ENCODE results near the gene CHN1.

CHN1 gene

DNA sequence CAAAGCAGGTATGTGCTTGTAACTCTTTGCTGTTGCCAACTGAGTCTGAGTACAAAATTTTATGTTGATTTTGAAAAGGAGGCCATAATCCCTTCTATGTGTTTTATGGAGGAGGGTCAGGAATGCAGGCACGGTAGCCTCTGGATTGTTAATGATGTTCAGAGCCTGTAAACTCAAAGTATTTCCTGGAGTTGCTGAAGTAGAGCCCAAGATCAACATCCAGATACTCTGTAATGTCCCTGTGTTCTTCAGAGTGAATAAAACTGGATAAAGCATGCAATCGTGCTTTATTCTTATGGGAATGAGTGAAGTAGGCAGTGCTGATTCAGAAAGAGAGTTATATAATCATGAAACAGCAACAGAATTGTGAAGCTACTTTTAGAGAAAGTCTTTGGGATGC, 179.1 kb downstream of the CHN1 start:
- Histone ChIP-seq H3K27ac (ENCODE audit: low read depth, low read length) (no peak overlapping the region), H3K9ac (ENCODE audit: low read depth, low read length) (no peak overlapping the region), H3K4me3 (ENCODE audit: low read depth, low read length) (no peak overlapping the region), H3K27me3 (ENCODE audit: control insufficient read depth, insufficient read depth, low read length) (no peaks in the 10 kb centered on the region), H3K9me3 (ENCODE audit: control insufficient read depth, insufficient read depth, low read length) (no peaks in the 10 kb centered on the region), H3K4me1 (ENCODE audit: control insufficient read depth, insufficient read depth, low read length) (peaks cover 38% of the 10 kb centered on the region), H3K36me3 (ENCODE audit: control insufficient read depth, insufficient read depth, low read length) (peaks cover 23% of the 10 kb centered on the region)

DNA sequence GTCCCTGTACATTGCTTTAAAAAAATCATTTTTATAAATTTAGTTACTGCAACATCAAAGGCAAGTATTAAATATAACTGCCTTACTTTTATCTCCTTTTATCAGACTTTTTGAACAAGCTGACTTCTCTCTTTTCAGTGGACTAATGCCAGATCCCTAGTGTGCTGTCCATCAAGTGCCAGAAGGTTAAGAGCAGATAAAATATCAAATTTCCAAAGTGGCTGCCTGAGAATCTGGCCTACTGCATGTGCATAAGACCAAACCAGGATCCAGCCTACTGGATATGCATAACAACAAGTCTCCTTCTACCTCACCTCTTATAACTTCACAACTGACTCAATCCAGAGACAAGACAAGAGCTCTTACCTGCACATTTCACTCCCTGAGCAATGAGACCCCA, 181.1 kb downstream of the CHN1 start:
- H3K9ac ChIP-seq (ENCODE audit: low read depth, low read length): no peak overlapping the region
- H3K36me3 ChIP-seq (ENCODE audit: control insufficient read depth, insufficient read depth, low read length): peaks cover 31% of the 10 kb centered on the region
- H3K27me3 ChIP-seq (ENCODE audit: control insufficient read depth, insufficient read depth, low read length): no peaks in the 10 kb centered on the region

DNA sequence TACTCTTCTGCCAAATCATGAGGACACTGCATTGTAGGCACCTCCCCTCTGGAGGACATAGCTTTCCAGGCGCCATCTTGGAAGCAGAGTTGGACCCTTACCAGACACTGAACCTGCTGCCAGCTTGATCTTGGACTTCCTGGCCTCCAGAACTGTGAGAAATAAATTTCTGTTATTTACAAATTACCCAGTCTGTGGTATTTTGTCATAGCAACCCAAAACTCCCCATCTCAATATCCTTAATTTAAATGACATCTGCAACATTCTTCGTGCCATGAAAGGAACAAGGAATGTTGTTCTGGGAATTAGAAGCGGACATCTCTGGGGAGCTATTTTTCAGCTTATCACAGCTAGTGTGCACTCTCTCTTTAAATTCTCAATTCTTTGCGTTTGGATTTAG, 183.6 kb downstream of the CHN1 start:
- no peak overlapping the region for H3K9ac ChIP-seq (ENCODE audit: low read depth, low read length)
- peaks cover 22% of the 10 kb centered on the region for H3K4me1 ChIP-seq (ENCODE audit: control insufficient read depth, insufficient read depth, low read length)
- no peak overlapping the region for H3K27ac ChIP-seq (ENCODE audit: low read depth, low read length)
- H3K27me3 ChIP-seq (ENCODE audit: control insufficient read depth, insufficient read depth, low read length): no peaks in the 10 kb centered on the region
- H3K4me3 ChIP-seq (ENCODE audit: low read depth, low read length): no peak overlapping the region
- H3K9me3 ChIP-seq (ENCODE audit: control insufficient read depth, insufficient read depth, low read length): no peaks in the 10 kb centered on the region
- peaks cover 31% of the 10 kb centered on the region for H3K36me3 ChIP-seq (ENCODE audit: control insufficient read depth, insufficient read depth, low read length)

More for the DNA sequence above, 181.1 kb downstream of the CHN1 start:
- Histone ChIP-seq H3K9me3 (ENCODE audit: control insufficient read depth, insufficient read depth, low read length) (no peaks in the 10 kb centered on the region), H3K4me1 (ENCODE audit: control insufficient read depth, insufficient read depth, low read length) (peaks cover 38% of the 10 kb centered on the region), H3K27ac (ENCODE audit: low read depth, low read length) (no peak overlapping the region), H3K4me3 (ENCODE audit: low read depth, low read length) (no peak overlapping the region)

DNA sequence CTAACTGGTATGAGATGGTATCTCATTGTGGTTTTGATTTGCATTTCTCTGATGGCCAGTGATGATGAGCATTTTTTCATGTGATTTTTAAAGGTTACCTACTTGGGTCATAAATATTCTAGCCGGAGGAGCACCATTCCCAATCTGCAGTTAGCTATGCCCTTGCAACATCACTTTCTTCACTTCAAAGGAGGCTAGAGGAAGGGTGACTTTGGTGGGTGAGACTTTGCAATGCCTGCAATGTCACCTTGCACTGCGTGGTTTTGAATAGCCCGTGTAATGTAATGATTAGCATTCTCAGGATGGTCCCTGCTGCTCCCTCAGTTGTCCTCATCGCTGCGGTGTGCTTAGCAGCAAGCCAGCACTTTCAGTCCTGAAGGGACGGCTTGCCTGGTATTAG, 184.8 kb downstream of the CHN1 start:
- Histone ChIP-seq H3K4me1 (ENCODE audit: control insufficient read depth, insufficient read depth, low read length) (peaks cover 9% of the 10 kb centered on the region; the same call in 1 of the 2 replicates), H3K36me3 (ENCODE audit: control insufficient read depth, insufficient read depth, low read length) (peaks cover 31% of the 10 kb centered on the region), H3K27me3 (ENCODE audit: control insufficient read depth, insufficient read depth, low read length) (no peaks in the 10 kb centered on the region), H3K27ac (ENCODE audit: low read depth, low read length) (no peak overlapping the region), H3K9me3 (ENCODE audit: control insufficient read depth, insufficient read depth, low read length) (no peaks in the 10 kb centered on the region), H3K9ac (ENCODE audit: low read depth, low read length) (no peak overlapping the region), H3K4me3 (ENCODE audit: low read depth, low read length) (no peak overlapping the region)

DNA sequence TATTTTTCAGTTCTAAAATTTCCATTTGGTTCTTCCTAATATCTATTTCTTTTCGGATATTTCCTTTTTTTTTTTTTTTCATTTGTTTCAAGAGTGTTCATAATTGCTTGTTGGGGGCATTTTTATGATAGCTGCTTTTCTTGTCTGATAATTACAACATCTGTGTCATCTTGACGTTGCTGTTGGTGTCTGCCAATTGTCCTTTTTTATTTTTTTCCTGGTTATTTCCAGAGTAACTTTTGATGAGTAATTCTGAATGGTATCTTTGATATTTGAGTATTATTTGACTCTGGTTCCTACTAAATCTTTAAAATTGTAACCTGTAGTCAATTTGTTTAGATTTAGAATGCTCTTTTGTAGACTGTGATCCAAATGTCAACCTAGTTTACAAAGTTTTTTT, 189.7 kb downstream of the CHN1 start:
- Histone ChIP-seq H3K9me3 (ENCODE audit: control insufficient read depth, insufficient read depth, low read length) (no peaks in the 10 kb centered on the region), H3K27me3 (ENCODE audit: control insufficient read depth, insufficient read depth, low read length) (no peaks in the 10 kb centered on the region), H3K27ac (ENCODE audit: low read depth, low read length) (no peak overlapping the region), H3K4me1 (ENCODE audit: control insufficient read depth, insufficient read depth, low read length) (no peaks in the 10 kb centered on the region), H3K4me3 (ENCODE audit: low read depth, low read length) (no peak overlapping the region), H3K36me3 (ENCODE audit: control insufficient read depth, insufficient read depth, low read length) (peaks cover 24% of the 10 kb centered on the region), H3K9ac (ENCODE audit: low read depth, low read length) (no peak overlapping the region)

DNA sequence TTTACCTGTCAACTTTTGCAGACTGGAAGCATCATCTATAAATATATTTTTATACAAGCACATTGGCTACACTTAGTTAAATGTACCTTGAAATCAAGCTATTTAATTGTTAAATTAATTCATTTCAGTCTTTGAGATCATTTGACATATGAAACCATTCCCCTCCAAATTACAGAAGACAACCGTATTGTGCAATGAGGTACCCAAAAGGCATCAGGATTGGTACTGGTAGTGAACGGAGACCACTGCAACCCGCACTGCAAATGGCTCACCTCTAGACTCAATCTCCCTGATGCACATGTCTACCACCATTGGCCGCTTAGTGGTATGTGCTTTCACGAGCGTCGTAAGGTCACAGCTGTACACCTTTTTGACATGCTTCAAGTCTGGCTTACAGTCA, 193.1 kb downstream of the CHN1 start:
- Histone ChIP-seq H3K4me1 (ENCODE audit: control insufficient read depth, insufficient read depth, low read length) (no peaks in the 10 kb centered on the region), H3K9ac (ENCODE audit: low read depth, low read length) (no peak overlapping the region), H3K9me3 (ENCODE audit: control insufficient read depth, insufficient read depth, low read length) (no peaks in the 10 kb centered on the region), H3K27me3 (ENCODE audit: control insufficient read depth, insufficient read depth, low read length) (no peaks in the 10 kb centered on the region), H3K27ac (ENCODE audit: low read depth, low read length) (no peak overlapping the region), H3K36me3 (ENCODE audit: control insufficient read depth, insufficient read depth, low read length) (peaks cover 46% of the 10 kb centered on the region), H3K4me3 (ENCODE audit: low read depth, low read length) (no peak overlapping the region)

DNA sequence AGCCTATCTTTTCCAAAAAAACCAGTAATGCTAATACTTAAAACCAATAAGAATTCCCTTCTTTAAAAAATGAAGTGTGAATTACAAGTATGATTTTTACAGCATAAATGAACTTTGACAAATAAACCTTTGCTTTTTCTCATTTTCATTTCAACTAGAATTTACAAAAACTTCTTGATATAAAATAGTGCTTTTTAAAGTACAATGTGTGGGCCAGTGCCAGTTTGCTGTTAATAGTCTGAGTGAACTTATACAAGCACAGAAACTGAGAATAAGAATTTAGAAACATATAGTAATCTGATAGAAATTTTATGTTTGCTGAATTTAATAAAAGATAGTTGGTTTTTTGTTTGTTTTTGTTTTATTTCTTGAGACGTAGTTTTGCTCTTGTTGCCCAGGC, 197.2 kb downstream of the CHN1 start:
- H3K9ac ChIP-seq (ENCODE audit: low read depth, low read length): no peak overlapping the region
- H3K36me3 ChIP-seq (ENCODE audit: control insufficient read depth, insufficient read depth, low read length): peaks cover 66% of the 10 kb centered on the region
- H3K9me3 ChIP-seq (ENCODE audit: control insufficient read depth, insufficient read depth, low read length): no peaks in the 10 kb centered on the region
- H3K27me3 ChIP-seq (ENCODE audit: control insufficient read depth, insufficient read depth, low read length): no peaks in the 10 kb centered on the region
- H3K27ac ChIP-seq (ENCODE audit: low read depth, low read length): no peak overlapping the region
- no peak overlapping the region for H3K4me3 ChIP-seq (ENCODE audit: low read depth, low read length)
- H3K4me1 ChIP-seq (ENCODE audit: control insufficient read depth, insufficient read depth, low read length): no peaks in the 10 kb centered on the region

DNA sequence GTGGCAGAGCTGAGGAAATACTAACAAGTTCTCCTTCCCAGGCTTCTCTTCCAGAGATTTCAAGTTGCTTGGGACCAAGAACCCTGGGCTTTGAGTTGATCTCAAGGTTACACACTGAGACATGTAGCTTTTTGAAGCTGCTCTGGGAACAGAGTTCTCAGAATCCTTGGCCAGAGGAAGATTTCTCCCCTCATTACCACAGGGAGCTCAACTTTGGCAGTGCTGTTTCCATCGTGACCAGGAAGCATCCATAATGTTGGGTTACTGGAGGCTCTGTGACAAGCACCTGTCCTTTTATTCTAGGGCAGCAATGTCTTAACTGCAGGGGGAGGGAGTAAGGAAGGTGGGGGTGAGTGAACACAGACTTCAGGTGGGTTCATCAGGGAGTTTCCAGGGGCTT, 199.4 kb downstream of the CHN1 start:
- peaks cover 61% of the 10 kb centered on the region for H3K36me3 ChIP-seq (ENCODE audit: control insufficient read depth, insufficient read depth, low read length)
- H3K9ac ChIP-seq (ENCODE audit: low read depth, low read length): no peak overlapping the region
- no peaks in the 10 kb centered on the region; the same call in 1 of the 2 replicates for H3K4me1 ChIP-seq (ENCODE audit: control insufficient read depth, insufficient read depth, low read length)
- no peak overlapping the region for H3K4me3 ChIP-seq (ENCODE audit: low read depth, low read length)
- H3K27ac ChIP-seq (ENCODE audit: low read depth, low read length): no peak overlapping the region
- H3K27me3 ChIP-seq (ENCODE audit: control insufficient read depth, insufficient read depth, low read length): no peaks in the 10 kb centered on the region
- no peaks in the 10 kb centered on the region for H3K9me3 ChIP-seq (ENCODE audit: control insufficient read depth, insufficient read depth, low read length)

DNA sequence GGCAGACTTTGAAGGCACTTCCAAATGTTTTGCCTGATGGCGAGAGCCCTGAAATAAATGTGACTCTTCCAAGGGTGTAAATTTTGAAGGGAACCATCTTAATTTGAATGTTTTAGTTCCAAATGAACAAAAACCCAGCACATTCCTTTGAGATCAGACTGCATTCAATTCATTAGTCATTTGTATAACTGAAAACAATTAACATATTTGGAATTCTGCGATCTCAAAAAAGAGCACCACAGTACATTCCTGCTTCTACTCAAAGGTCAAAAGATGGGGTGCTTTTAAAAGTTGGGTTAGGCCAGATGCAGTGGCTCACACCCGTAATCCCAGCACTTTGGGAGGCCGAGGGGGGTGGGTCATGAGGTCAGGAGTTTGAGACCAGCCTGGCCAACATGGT, 202.7 kb downstream of the CHN1 start:
- Histone ChIP-seq H3K27ac (ENCODE audit: low read depth, low read length) (no peak overlapping the region), H3K36me3 (ENCODE audit: control insufficient read depth, insufficient read depth, low read length) (peaks cover 67% of the 10 kb centered on the region), H3K4me3 (ENCODE audit: low read depth, low read length) (no peak overlapping the region), H3K9ac (ENCODE audit: low read depth, low read length) (no peak overlapping the region), H3K9me3 (ENCODE audit: control insufficient read depth, insufficient read depth, low read length) (no peaks in the 10 kb centered on the region), H3K4me1 (ENCODE audit: control insufficient read depth, insufficient read depth, low read length) (no peaks in the 10 kb centered on the region; the same call in 1 of the 2 replicates), H3K27me3 (ENCODE audit: control insufficient read depth, insufficient read depth, low read length) (no peaks in the 10 kb centered on the region)

DNA sequence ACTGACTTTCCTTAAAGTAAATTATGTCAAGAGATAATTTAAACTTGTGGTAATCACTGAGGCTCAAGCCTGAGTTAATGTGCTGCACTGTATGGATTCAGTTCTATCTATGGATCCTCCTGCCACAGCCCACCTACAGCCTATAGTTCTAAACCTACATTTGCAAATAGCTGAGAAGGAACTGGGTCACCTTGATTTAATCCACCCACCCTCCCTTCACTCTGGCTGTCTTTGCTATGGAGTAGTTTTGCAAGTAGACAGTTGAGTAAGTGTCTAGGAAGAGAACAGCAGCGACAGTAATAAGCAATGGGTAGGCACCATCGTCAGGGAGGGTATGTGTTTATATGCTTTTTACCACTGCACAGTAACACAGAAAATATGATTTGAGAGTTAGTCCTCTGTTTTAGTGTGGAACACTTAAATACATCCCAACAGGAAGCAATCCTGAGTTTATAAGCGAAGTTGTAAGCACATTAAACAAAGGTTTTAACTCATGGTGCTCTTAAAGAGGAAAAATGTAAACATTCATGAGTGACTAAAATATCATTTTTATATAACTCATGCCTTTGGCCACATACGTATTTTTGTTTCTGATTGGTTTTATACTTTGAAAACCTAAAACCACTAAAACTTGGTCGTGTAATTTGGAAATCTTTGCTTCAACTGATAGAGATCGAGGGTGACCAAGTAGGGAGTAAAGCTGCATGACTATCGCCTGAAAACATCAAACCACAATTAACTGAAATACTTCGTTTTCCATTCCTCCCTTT, 204.6 kb downstream of the CHN1 start:
- Histone ChIP-seq H3K27me3 (ENCODE audit: control insufficient read depth, insufficient read depth, low read length) (no peaks in the 10 kb centered on the region), H3K4me3 (ENCODE audit: low read depth, low read length) (no peak overlapping the region), H3K36me3 (ENCODE audit: control insufficient read depth, insufficient read depth, low read length) (peaks cover 58% of the 10 kb centered on the region), H3K9me3 (ENCODE audit: control insufficient read depth, insufficient read depth, low read length) (no peaks in the 10 kb centered on the region), H3K27ac (ENCODE audit: low read depth, low read length) (no peak overlapping the region), H3K9ac (ENCODE audit: low read depth, low read length) (no peak overlapping the region), H3K4me1 (ENCODE audit: control insufficient read depth, insufficient read depth, low read length) (peaks cover 13% of the 10 kb centered on the region)

DNA sequence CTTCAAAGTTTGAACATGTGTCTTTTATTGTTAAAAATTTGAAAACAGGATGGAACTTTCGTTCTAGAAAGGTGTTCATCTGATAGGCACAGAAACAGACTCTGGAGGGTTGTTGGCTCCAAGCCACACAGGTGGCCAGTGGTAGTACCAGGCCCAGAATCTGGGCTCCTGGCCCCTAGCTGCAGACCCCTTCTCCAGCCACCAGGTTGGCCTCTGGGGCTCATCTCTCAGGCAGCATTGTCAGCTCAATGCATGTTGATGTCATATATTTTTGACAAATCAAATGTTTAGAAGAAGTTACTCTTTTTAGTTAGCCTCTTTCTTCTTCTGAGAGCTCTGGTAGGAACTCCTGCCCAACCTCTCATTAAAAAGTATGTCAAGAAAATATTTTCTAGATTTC, 206.4 kb downstream of the CHN1 start:
- H3K9me3 ChIP-seq (ENCODE audit: control insufficient read depth, insufficient read depth, low read length): no peaks in the 10 kb centered on the region
- H3K27ac ChIP-seq (ENCODE audit: low read depth, low read length): no peak overlapping the region
- H3K36me3 ChIP-seq (ENCODE audit: control insufficient read depth, insufficient read depth, low read length): peaks cover 45% of the 10 kb centered on the region

More for the DNA sequence above, 206.4 kb downstream of the CHN1 start:
- H3K27me3 ChIP-seq (ENCODE audit: control insufficient read depth, insufficient read depth, low read length): no peaks in the 10 kb centered on the region
- peaks cover 21% of the 10 kb centered on the region for H3K4me1 ChIP-seq (ENCODE audit: control insufficient read depth, insufficient read depth, low read length)
- no peak overlapping the region for H3K9ac ChIP-seq (ENCODE audit: low read depth, low read length)
- no peak overlapping the region for H3K4me3 ChIP-seq (ENCODE audit: low read depth, low read length)

Measured in HUES48 (cell line).